HG03039 (cell line): ENCODE measurements around the gene EFNA1.
A peak's percentile ranks its signal among the peaks of the same experiment; 100 is the strongest.
"Not testable (repeated sequence)": the region's sequence is repeated elsewhere in the genome, so short reads cannot be mapped to it uniquely, and the experiment has no call there.

Experiments used
- ATAC-seq: cut with Tn5 transposase; IDR thresholded peaks from one replicate; pipeline ENCODE4 v1.9.1; 2021; ENCODE audit warnings: mild to moderate bottlenecking, moderate library complexity; ENCODE audit not compliant: unreplicated experiment

Gene EFNA1

DNA sequence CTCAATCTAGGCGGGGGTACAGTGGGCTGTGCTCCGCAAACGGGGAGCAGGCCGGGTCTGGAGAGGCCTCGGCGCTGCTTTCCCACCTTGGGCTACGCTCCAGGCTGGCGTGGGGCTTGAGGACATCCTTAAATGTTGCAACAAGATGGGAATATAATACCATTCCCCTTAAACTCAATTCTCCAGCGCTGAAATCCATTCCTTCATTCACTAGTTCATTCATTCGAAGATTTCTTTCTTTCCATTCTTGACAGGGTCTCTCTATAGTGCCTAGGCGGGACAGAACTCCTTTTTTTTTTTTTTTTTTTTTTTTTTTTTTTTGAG lies 12.9 kb downstream of the EFNA1 start:
- ATAC-seq, result no peak

GRCh38 chr1:155141749-155142148 lies 14.1 kb downstream of the EFNA1 start:
- no peak for ATAC-seq

DNA sequence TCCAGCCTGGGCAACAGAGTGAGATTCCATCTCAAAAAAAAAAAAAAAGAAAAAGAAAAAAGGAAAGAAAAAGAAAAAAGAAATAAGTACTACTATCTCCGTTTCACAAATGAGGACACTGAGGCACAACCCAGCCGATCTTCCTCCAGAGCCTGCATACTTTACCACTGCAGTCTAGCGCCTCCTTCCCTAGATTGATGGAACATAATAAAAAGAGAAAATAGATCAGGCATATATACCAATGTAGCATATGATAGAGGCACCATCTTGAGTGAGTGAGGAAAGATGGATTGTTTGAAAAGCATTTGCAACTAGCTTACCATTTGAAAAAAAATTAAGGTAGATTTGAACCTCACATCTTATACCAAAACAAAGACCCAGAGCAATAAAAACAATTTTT lies 17.8 kb downstream of the EFNA1 start:
- no peak for ATAC-seq

DNA sequence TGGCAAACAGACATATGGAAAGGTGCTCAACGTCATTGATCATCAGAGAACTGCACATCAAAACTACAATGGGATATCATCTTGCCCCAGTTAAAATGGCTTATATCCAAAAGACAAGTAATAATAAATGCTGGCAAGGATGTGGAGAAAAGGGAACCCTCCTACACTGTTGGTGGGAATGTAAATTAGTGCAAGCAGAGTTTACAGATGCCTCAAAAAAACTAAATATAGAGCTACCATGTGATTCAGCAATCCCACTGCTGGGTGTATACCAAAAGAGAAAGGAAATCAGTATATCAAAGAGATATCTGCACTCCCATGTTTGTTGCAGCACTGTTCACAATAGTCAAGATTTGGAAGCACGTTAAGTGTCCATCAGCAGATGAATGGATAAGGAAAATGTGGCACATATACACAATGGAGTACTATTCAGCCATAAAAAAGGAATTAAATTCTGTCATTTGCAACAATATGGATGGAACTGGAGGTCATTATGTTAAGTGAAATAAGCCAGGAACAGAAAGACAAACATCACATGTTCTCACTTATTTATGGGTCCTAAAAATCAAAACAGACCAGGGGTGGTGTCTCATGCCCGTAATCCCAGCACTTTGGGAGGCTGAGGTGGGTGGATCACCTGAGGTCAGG lies 28.4 kb downstream of the EFNA1 start:
- not testable (repeated sequence) for ATAC-seq

GRCh38 chr1:155158991-155159390 lies 31.3 kb downstream of the EFNA1 start:
- no peak for ATAC-seq

- ATAC-seq, result no peak
Measured at GRCh38 chr1:155160128-155160527, 32.5 kb downstream of the EFNA1 start.

- ATAC-seq, result not testable (repeated sequence)
Measured at GRCh38 chr1:155162631-155163030, 35.0 kb downstream of the EFNA1 start.

DNA sequence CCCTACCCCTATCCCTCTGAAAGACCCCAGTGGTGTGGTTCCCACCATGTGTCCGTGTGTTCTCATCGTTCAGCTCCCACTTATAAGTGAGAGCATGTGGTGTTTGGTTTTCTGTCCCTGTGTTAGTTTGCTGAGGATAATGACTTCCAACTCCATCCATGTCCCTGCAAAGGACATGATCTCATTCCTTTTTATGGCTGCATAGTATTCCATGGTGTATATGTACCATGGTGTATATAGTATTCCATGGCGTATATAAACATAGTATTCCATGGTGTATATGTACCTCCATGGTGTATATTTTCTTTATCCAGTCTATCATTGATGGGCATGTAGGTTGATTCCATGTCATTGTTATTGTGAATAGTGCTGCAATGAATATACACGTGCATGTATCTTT lies 36.1 kb downstream of the EFNA1 start:
- ATAC-seq, result not testable (repeated sequence)

GRCh38 chr1:155164625-155165024 lies 36.9 kb downstream of the EFNA1 start:
- not testable (repeated sequence) for ATAC-seq

GRCh38 chr1:155166051-155166470 lies 38.4 kb downstream of the EFNA1 start:
- no peak for ATAC-seq

- no peak for ATAC-seq
Measured at GRCh38 chr1:155166471-155167165, 38.9 kb downstream of the EFNA1 start.

- ATAC-seq, result no peak
Measured at GRCh38 chr1:155167166-155168104, 39.8 kb downstream of the EFNA1 start.

DNA sequence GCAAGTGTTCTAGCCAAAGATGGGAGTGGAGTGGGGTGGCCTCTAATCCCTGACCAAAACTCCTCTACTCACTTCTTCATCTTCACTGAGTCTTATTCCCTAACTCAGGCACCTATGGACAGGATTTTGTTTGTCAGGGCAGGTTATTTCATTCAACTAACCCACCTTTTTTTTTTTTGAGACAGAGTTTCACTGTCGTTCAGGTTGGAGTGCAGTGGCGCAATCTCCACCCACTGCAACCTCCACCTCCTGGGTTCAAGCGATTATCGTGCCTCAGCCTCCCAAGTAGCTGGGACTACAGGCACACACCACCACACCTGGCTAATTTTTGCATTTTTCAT lies 40.4 kb downstream of the EFNA1 start:
- ATAC-seq, result not testable (repeated sequence)

DNA sequence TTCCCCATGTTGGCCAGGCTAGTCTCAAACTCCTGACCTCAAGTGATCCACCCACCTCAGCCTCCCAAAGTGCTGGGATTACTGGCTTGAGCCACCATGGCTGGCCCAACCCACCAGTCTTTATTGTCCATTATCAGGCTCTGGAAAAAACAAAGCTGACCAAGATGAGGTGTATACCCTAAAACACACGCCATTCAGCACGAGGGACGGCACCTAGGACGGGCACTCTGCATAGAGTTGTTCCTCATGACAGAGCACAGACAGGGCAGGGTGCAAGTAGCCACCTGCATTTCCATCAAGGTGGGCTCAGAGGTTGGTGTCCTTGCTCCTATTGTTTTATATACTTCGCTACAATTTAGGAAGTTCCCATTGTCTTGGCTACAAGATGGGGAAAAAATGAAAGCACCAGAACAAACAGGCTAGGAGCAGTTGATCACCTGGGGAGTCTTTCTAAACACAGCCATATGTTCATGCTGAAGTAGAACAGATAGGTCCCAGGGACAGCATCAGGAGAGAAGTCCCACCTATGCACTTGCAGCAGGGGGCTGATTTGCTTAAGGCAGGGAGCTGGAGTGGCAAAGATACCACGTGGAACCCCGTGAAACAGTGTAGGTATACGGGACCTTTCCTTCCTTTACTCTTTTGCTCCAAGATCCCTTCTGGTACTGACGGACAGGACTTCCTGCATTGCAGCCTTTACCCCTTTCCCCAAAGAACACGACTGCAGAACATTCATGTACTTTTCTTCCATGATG lies 41.0 kb downstream of the EFNA1 start:
- ATAC-seq, result no peak

- ATAC-seq, result no peak
Measured at GRCh38 chr1:155169541-155169940, 41.9 kb downstream of the EFNA1 start.

GRCh38 chr1:155170101-155170785 lies 42.6 kb downstream of the EFNA1 start:
- ATAC-seq, result no peak

DNA sequence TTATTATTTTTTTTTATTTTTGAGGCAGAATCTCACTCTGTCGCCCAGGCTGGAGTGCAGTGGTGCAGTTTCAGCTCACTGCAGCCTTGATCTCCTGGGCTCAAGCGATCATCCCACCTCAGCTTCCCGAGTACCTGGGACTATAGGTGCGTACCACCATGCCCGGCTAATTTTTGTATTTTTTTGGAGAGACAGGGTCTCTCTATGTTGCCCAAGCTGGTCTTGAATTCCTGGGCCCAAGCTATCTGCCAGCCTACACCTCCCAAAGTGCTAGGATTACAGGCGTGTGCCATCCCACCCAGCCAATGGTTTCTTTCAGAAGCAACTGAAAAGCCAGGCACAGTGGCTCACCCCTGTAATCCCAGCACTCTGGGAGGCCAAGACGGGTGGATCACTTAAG lies 43.1 kb downstream of the EFNA1 start:
- ATAC-seq, result no peak

- peak; percentile 3 for ATAC-seq
Measured at GRCh38 chr1:155171836-155172731, 44.4 kb downstream of the EFNA1 start.

- peak; percentile 54 for ATAC-seq
Measured at GRCh38 chr1:155172732-155173477, 45.2 kb downstream of the EFNA1 start, which contains the start of gene KRTCAP2. Gene KRTCAP2, minus strand, starts transcription at chr1:155173304. Its CDS starts 80 bp downstream, at chr1:155173224.
